ENCODE measurements around the gene GRAMD1B. TPM values are rescaled to one million over a fixed set of nuclear protein-coding genes. Genes with fewer than 3 reads are reported as not detected.
A peak's percentile ranks its signal among the peaks of the same experiment; 100 is the strongest.

The GRAMD1B gene
- total RNA-seq, 1 donor from 2014 or later, result 15.0 TPM

DNA sequence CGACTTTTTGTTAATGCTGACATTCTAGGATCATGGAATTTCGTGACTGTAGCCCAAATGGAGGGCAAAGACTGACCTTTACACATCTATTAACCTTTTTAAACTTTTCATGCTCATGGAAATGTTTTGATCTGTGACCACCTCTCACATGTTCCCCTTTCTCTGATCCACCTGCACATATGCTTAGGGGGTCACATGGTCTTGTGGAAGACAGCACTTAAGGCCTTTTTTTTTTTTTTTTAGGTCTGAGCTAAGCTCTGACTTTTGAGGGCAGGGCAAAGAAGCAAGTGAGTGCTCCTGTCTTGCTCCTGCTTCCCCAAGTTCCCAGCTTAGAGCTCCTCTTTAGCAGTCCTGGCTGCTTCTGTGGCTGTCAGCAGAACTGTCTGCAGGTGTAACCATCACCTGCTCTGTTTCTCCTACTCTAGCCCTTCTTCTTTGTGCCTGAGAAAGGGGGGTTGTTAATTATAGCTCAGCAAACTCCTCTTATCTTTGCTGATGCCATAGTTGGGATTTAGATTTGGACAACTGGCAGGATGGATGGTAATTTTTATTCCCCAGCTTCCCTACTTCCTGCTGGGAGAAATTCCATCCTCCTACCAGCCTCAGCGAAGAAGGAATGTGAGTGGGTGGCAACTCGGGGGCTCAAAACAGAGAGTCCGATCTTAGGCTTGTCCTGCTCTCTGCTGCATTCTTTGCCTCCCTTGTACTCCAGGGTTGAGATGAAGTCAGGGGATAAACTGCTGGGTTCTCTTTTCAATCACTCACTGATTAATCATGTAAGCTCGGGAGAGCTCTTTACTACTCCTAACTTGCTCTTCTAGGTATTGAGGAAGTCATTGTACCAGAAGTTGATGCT is 64.4 kb downstream of the GRAMD1B start:
- ChIA-PET POLR2A (interaction anchor here (0.6 kb wide), 1 partner anchor 24 kb away, joined by 3 read pairs; no protein-coding TSS in a partner anchor), CTCF (interaction anchor here (1.2 kb wide), 2 partner anchors 15 to 16 kb away, joined by 4 to 7 read pairs; no protein-coding TSS in a partner anchor)
- Mint-ChIP-seq H3K27ac (no peak overlapping the region), H3K4me3 (no peak overlapping the region), H3K36me3 (ENCODE audit: low read depth) (no peaks in the 10 kb centered on the region), H3K4me1 (peaks cover 22% of the 10 kb centered on the region), H3K9me3 (no peaks in the 10 kb centered on the region), H3K27me3 (no peaks in the 10 kb centered on the region)
- TF ChIP-seq, protein P1, sequence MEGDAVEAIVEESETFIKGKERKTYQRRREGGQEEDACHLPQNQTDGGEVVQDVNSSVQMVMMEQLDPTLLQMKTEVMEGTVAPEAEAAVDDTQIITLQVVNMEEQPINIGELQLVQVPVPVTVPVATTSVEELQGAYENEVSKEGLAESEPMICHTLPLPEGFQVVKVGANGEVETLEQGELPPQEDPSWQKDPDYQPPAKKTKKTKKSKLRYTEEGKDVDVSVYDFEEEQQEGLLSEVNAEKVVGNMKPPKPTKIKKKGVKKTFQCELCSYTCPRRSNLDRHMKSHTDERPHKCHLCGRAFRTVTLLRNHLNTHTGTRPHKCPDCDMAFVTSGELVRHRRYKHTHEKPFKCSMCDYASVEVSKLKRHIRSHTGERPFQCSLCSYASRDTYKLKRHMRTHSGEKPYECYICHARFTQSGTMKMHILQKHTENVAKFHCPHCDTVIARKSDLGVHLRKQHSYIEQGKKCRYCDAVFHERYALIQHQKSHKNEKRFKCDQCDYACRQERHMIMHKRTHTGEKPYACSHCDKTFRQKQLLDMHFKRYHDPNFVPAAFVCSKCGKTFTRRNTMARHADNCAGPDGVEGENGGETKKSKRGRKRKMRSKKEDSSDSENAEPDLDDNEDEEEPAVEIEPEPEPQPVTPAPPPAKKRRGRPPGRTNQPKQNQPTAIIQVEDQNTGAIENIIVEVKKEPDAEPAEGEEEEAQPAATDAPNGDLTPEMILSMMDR (IDR thresholded peaks at IDR 0.05), result no peak
- intact Hi-C loops (cut with micrococcal nuclease), result no loop called here
- no peak for DNase-seq
- peak; percentile 45 for ATAC-seq (ENCODE audit: low read depth)

DNA sequence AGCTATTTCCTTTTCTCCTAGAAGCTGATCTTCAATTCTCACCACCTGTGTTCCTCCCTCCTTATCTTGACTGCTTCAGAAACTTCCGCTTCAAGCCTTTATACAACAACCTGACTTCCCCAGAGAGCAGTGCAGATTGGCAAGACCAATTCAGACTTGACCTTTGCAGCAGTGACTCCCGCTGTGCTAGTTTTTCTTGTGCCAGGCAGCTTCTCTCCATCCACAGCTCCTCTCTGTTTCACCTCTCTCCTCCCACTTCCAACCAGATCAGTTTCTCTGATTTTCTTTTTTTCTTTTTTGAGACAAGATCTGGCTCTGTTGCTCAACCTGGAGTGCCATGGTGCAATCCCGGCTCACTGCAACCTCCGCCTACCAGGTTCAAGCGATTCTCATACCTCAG is 74.3 kb downstream of the GRAMD1B start:
- Mint-ChIP-seq H3K9me3 (no peaks in the 10 kb centered on the region), H3K27me3 (no peaks in the 10 kb centered on the region), H3K4me3 (no peak overlapping the region), H3K27ac (peak overlapping the region; percentile 13), H3K4me1 (peaks cover 12% of the 10 kb centered on the region), H3K36me3 (ENCODE audit: low read depth) (no peaks in the 10 kb centered on the region)
- TF ChIP-seq, protein P1 (IDR thresholded peaks at IDR 0.05), result no peak
- CTCF ChIA-PET, result interaction anchor here (0.6 to 1.5 kb wide), 6 partner anchors 12 to 97 kb away, joined by 3 to 4 read pairs (median 3); no protein-coding TSS in a partner anchor
- DNase-seq (no peak), ATAC-seq (ENCODE audit: low read depth) (peak; percentile 45)
- intact Hi-C loops (cut with micrococcal nuclease), result loop anchor here (2.0 kb wide), 1 partner anchor 24 kb away; no protein-coding TSS in a partner anchor
- POLR2A ChIA-PET, result interaction anchor here (0.6 to 1.9 kb wide), 3 partner anchors 20 to 442 kb away, joined by 3 to 8 read pairs (median 6); partner anchors contain the start of gene HSPA8

DNA sequence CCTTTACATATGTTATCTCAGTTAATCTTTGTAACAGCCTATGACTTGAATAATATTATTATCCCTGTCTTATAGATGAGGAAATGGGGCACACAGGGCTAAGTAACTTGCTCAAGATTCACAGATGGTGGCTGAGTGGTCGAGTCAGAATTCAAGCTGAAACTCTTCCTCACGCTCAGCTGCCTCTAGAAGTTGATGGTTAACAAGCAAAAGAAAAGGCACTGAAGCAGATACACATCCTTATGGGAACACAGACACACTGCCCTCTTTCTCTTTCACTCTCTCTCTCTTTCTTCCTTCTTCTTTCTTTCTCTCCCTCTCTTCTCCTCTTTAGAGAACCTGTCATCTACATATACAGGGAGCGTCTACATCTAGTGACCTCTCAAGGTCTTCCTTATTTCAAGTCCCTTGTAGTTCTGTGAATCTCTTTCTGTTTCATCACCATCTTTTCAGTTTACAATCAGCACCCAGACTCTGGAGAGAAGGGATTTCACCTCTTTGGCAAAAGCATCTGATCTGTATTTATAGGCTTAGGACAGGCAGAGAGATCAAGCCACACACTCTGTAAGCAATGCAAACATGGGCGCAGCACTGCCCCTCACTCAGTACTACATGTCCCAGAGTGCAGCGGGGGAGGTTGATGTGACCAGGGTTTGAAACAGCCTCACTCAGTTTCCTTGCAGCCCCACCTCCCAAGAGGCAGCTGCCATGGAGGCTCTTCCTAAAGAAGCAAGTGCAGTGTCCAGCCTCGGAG is 75.7 kb downstream of the GRAMD1B start:
- Mint-ChIP-seq H3K27me3 (no peaks in the 10 kb centered on the region), H3K4me3 (no peak overlapping the region), H3K9me3 (no peaks in the 10 kb centered on the region), H3K27ac (no peak overlapping the region), H3K4me1 (peaks cover 12% of the 10 kb centered on the region), H3K36me3 (ENCODE audit: low read depth) (no peaks in the 10 kb centered on the region)
- CTCF ChIA-PET, result no interaction called here
- TF ChIP-seq, protein P1 (IDR thresholded peaks at IDR 0.05), result no peak
- ATAC-seq (ENCODE audit: low read depth) (peak; percentile 42), DNase-seq (no peak)
- POLR2A ChIA-PET, result no interaction called here
- intact Hi-C loops (cut with micrococcal nuclease), result loop anchor here (2.0 kb wide), 1 partner anchor 25 kb away; no protein-coding TSS in a partner anchor

DNA sequence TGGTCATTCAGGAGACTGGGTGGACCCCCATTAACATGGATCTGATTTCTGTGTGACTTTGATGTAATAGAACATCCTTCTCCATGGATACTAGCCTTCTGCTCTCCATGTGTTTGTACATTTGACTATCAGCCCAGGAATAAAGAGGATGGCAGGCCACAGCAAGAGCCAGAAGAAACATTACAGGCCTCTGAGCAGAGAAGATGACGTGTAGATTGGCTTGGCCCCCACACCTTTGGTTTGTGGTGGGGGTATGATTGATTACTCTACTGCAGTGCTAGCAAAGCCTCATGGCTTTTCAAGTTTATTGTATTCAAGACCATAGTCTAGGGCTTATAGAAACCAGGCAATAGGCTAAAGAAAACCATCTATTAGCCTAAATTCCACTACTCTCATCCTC is 77.0 kb downstream of the GRAMD1B start:
- H3K27me3 Mint-ChIP-seq, result no peaks in the 10 kb centered on the region
- H3K4me1 Mint-ChIP-seq, result peaks cover 17% of the 10 kb centered on the region
- no peak overlapping the region for H3K27ac Mint-ChIP-seq
- ChIA-PET CTCF (no interaction called here), POLR2A (no interaction called here)
- DNase-seq (no peak), ATAC-seq (ENCODE audit: low read depth) (no peak)
- H3K36me3 Mint-ChIP-seq (ENCODE audit: low read depth), result no peaks in the 10 kb centered on the region
- no peaks in the 10 kb centered on the region for H3K9me3 Mint-ChIP-seq
- TF ChIP-seq, protein P1 (IDR thresholded peaks at IDR 0.05), result no peak
- intact Hi-C loops (cut with micrococcal nuclease), result no loop called here
- H3K4me3 Mint-ChIP-seq, result no peak overlapping the region

Data from activated B cell treated with CpG ODN at 0.5 μM for 24 hours (primary cell).